OCI-LY7 (cell line): ENCODE measurements around the gene EVA1B.

ENCODE experiments used
- CTCF ChIP-seq: fragments of 200-600 bp; sonication (generic); conservative IDR thresholded peaks from 2 replicates; pipeline ENCODE4 v1.5.1; 2014; ENCODE audit warnings: mild to moderate bottlenecking, antibody characterized with exemption, low read length, moderate library complexity, mixed read lengths
- EZH2phosphoT487 ChIP-seq: fragments of 200-600 bp; sonication (generic); IDR thresholded peaks from 2 replicates; pipeline ENCODE4 v1.6.1; 2018; ENCODE audit warnings: low read depth, borderline replicate concordance, mild to moderate bottlenecking, mixed run types, antibody characterized with exemption, low read length, moderate library complexity, mixed read lengths

- no peak for TF ChIP-seq EZH2phosphoT487
- TF ChIP-seq CTCF: no peak
Observed at GRCh38 chr1:36372617-36373016, 49.2 kb upstream of the EVA1B start.
